NB4 (cell line): Measurements from ENCODE around the gene MAGI1.

Source experiments
- MYC ChIP-seq: IDR thresholded peaks from 2 replicates; pipeline ENCODE4 v1.6.1; 2011; ENCODE audit warnings: low read depth, low read length
- POLR2A ChIP-seq: IDR thresholded peaks from 2 replicates; pipeline ENCODE4 v1.6.1; 2011; ENCODE audit warnings: mild to moderate bottlenecking; ENCODE audit not compliant: insufficient read length; ENCODE audit errors: extremely low read depth
- TF ChIP-seq, protein P1 (sequence below): IDR thresholded peaks from one replicate; pipeline ENCODE4 v1.5.1; 2012; ENCODE audit warnings: low read depth, low read length

DNA sequence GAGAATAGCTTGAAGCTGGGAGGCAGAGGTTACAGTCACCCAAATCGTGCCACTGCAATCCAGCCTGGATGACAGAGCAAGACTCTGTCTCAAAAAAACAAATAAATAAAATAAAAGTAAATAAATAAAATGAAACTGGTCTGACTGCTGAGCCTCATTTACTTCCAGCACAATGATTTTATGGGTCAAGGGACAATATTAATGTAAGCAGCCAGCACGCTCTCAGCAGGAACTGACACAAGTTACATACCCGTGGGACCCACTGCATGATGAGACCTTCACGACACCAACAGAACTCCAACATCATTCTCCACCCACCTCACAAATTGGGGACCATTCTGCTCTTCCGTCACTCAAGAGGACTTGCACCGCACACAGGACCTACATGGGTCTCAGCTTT is 230.3 kb downstream of the MAGI1 start:
- TF ChIP-seq, protein P1, sequence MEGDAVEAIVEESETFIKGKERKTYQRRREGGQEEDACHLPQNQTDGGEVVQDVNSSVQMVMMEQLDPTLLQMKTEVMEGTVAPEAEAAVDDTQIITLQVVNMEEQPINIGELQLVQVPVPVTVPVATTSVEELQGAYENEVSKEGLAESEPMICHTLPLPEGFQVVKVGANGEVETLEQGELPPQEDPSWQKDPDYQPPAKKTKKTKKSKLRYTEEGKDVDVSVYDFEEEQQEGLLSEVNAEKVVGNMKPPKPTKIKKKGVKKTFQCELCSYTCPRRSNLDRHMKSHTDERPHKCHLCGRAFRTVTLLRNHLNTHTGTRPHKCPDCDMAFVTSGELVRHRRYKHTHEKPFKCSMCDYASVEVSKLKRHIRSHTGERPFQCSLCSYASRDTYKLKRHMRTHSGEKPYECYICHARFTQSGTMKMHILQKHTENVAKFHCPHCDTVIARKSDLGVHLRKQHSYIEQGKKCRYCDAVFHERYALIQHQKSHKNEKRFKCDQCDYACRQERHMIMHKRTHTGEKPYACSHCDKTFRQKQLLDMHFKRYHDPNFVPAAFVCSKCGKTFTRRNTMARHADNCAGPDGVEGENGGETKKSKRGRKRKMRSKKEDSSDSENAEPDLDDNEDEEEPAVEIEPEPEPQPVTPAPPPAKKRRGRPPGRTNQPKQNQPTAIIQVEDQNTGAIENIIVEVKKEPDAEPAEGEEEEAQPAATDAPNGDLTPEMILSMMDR: no peak
- TF ChIP-seq POLR2A (no peak), MYC (no peak)
